WTC11 (cell line): Measurements from ENCODE around the gene PDXK. TPM values are rescaled to one million over a fixed set of nuclear protein-coding genes. Genes with fewer than 3 reads are reported as not detected.

ENCODE experiments used
- ATAC-seq: fragments of 200-7000 bp; cut with Tn5 transposase; 2 replicates; pipeline ENCODE4 v1.10.0; 2021; ENCODE audit warnings: mild to moderate bottlenecking, moderate library complexity
- CTCF ChIA-PET: fragments of 300-600 bp; sonication (Branson Sonifier 250); formaldehyde crosslinking; loops from one replicate; lab custom pipeline; 2021; ENCODE audit warnings: antibody characterized with exemption; lab: Charles Lee
- POLR2A ChIA-PET: fragments of 350-600 bp; sonication (Branson Sonifier 250); formaldehyde crosslinking; loops from one replicate; lab custom pipeline; 2021; ENCODE audit warnings: antibody characterized with exemption; lab: Charles Lee
- DNase-seq: peaks from one replicate; pipeline ENCODE4 v3.0.0; 2021; ENCODE audit warnings: low spot score
- H3K27ac Mint-ChIP-seq: 2 replicates; pipeline ENCODE4 v1.8.0; 2021; ENCODE audit warnings: mixed read lengths
- H3K27me3 Mint-ChIP-seq: 2 replicates; pipeline ENCODE4 v1.8.0; 2021; ENCODE audit warnings: low read depth, mild to moderate bottlenecking, moderate library complexity, mixed read lengths
- H3K36me3 Mint-ChIP-seq: 2 replicates; pipeline ENCODE4 v1.8.0; 2021; ENCODE audit warnings: mixed read lengths
- H3K4me1 Mint-ChIP-seq: 2 replicates; pipeline ENCODE4 v1.8.0; 2022; ENCODE audit warnings: mixed read lengths
- H3K4me3 Mint-ChIP-seq: 2 replicates; pipeline ENCODE4 v1.8.0; 2021; ENCODE audit warnings: mild to moderate bottlenecking, moderate library complexity, mixed read lengths
- H3K9me3 Mint-ChIP-seq: 2 replicates; pipeline ENCODE4 v1.8.0; 2021; ENCODE audit warnings: mixed read lengths
- CTCF ChIP-seq: fragments of 200-600 bp; IDR thresholded peaks from 2 replicates; pipeline ENCODE4 v1.8.0; 2022; ENCODE audit warnings: antibody characterized with exemption
- ESRRA ChIP-seq: sonication (generic); formaldehyde crosslinking; IDR thresholded peaks from 2 replicates; pipeline ENCODE4 v1.8.1; 2022; ENCODE audit warnings: mild to moderate bottlenecking, missing genetic modification reagents, borderline replicate concordance
- MYBL2 ChIP-seq: sonication (generic); formaldehyde crosslinking; IDR thresholded peaks from 2 replicates; pipeline ENCODE4 v1.8.1; 2023; ENCODE audit warnings: mild to moderate bottlenecking, moderate library complexity, missing genetic modification reagents
- NR2C2 ChIP-seq: sonication (generic); formaldehyde crosslinking; IDR thresholded peaks from 2 replicates; pipeline ENCODE4 v1.8.0; 2022; ENCODE audit warnings: mild to moderate bottlenecking, missing genetic modification reagents
- NR3C1 ChIP-seq: sonication (generic); formaldehyde crosslinking; conservative IDR thresholded peaks from 2 replicates; pipeline ENCODE4 v1.8.1; 2023; ENCODE audit warnings: low read depth, mild to moderate bottlenecking, missing genetic modification reagents
- RELA ChIP-seq: sonication (generic); formaldehyde crosslinking; IDR thresholded peaks from 2 replicates; pipeline ENCODE4 v1.8.1; 2022; ENCODE audit warnings: missing genetic modification reagents, mild to moderate bottlenecking, borderline replicate concordance
- SMAD3 ChIP-seq: sonication (generic); formaldehyde crosslinking; IDR thresholded peaks from 2 replicates; pipeline ENCODE4 v1.8.0; 2022; ENCODE audit warnings: missing genetic modification reagents, mild to moderate bottlenecking, borderline replicate concordance
- SOX15 ChIP-seq: fragments of 250-450 bp; sonication (Bioruptor Pico); IDR thresholded peaks from 2 replicates; pipeline ENCODE4 v1.9.0; 2021; ENCODE audit warnings: mild to moderate bottlenecking
- SP1 ChIP-seq: sonication (generic); formaldehyde crosslinking; conservative IDR thresholded peaks from 2 replicates; pipeline ENCODE4 v1.8.1; 2022; ENCODE audit warnings: missing genetic modification reagents
- TCF7 ChIP-seq: sonication (generic); formaldehyde crosslinking; IDR thresholded peaks from 2 replicates; pipeline ENCODE4 v1.8.0; 2022; ENCODE audit warnings: mild to moderate bottlenecking, low read depth, missing genetic modification reagents, moderate library complexity
- ZBTB21 ChIP-seq: sonication (generic); formaldehyde crosslinking; IDR thresholded peaks from 2 replicates; pipeline ENCODE4 v1.8.1; 2023; ENCODE audit warnings: mild to moderate bottlenecking, missing genetic modification reagents, borderline replicate concordance
- ZNF263 ChIP-seq: sonication (generic); formaldehyde crosslinking; IDR thresholded peaks from 2 replicates; pipeline ENCODE4 v1.8.1; 2022; ENCODE audit warnings: low read depth, mild to moderate bottlenecking, moderate library complexity, missing genetic modification reagents
- ZNF317 ChIP-seq: sonication (generic); formaldehyde crosslinking; IDR thresholded peaks from 2 replicates; pipeline ENCODE4 v1.8.1; 2023; ENCODE audit warnings: low read depth, mild to moderate bottlenecking, moderate library complexity, missing genetic modification reagents, borderline replicate concordance
- ZNF423 ChIP-seq: fragments of 250-450 bp; sonication (Bioruptor Pico); IDR thresholded peaks from 2 replicates; pipeline ENCODE4 v2.1.2; 2022; ENCODE audit warnings: mild to moderate bottlenecking, moderate library complexity
- total RNA-seq: library from RNA; stranded (reverse); gene quantifications from 3 replicates; pipeline ENCODE4 v1.2.3, GENCODE V29; 2021
- TF ChIP-seq, protein P1 (sequence below): sonication (generic); formaldehyde crosslinking; IDR thresholded peaks from 2 replicates; pipeline ENCODE4 v1.8.0; 2022; ENCODE audit warnings: mild to moderate bottlenecking, missing genetic modification reagents
- TF ChIP-seq, protein P2 (sequence below): sonication (generic); formaldehyde crosslinking; IDR thresholded peaks from 2 replicates; pipeline ENCODE4 v1.8.0; 2022; ENCODE audit warnings: missing genetic modification reagents
- TF ChIP-seq, protein P3 (sequence below): sonication (generic); formaldehyde crosslinking; IDR thresholded peaks from 2 replicates; pipeline ENCODE4 v1.8.1; 2022; ENCODE audit warnings: mild to moderate bottlenecking, moderate library complexity, missing genetic modification reagents
- TF ChIP-seq, protein P4 (sequence below): sonication (generic); formaldehyde crosslinking; IDR thresholded peaks from 2 replicates; pipeline ENCODE4 v1.8.0; 2022; ENCODE audit warnings: mild to moderate bottlenecking, missing genetic modification reagents

PDXK gene
- total RNA-seq, 1 experiment from 2014 or later = 120 TPM

DNA sequence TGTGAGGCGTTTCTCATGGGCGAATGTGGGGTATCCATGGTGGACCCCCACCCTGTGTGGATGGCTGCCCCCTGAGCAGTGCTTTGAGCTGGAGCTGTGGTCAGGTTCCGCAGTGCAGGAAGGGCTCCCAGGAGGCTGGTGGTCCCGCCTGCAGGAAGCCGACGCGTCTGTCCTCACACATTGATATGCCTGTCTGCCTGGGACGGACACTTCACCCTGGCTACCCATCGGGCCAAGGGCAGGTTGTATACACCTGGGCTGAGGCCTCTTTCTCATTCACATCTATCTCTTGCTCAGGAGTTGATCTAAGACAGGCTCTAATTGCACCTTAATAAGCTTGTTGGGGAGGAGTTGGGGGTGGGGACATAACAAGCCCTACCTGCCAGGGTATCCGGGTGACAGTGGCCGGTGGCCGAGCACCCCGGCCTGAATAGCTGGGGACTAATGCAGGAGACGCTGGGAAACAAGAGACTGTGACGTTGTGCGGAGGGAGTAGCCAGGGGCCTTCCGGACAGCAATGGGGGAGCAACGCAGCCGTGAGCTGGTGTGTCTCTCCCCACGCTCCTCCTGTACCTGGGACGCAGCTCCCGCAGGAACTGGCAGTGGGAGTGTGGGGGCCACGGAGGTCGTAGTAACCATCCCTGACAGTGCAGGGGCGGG is 21.7 kb downstream of the PDXK start:
- DNase-seq (peak; percentile 63), ATAC-seq (peak; percentile 73)
- H3K4me3 Mint-ChIP-seq = peak overlapping the region; percentile 14
- ChIA-PET POLR2A (interaction anchor here (0.7 to 1.8 kb wide), 4 partner anchors 12 to 49 kb away, joined by 3 to 6 read pairs (median 4); partner anchors contain the start of gene RRP1), CTCF (interaction anchor here (0.7 to 2.3 kb wide), 5 partner anchors 10 to 49 kb away, joined by 3 to 44 read pairs (median 4); no protein-coding TSS in a partner anchor)
- H3K36me3 Mint-ChIP-seq = peaks cover 16% of the 10 kb centered on the region
- H3K27me3 Mint-ChIP-seq = no peaks in the 10 kb centered on the region
- no peaks in the 10 kb centered on the region for H3K9me3 Mint-ChIP-seq
- TF ChIP-seq ZBTB21 (CRISPR knock-in tag) (no peak), CTCF (no peak), ZNF423 (CRISPR knock-in tag) (no peak), ZNF263 (no peak), ESRRA (CRISPR knock-in tag) (no peak), RELA (CRISPR knock-in tag) (no peak), NR2C2 (CRISPR knock-in tag) (no peak), NR3C1 (CRISPR knock-in tag) (no peak), ZNF317 (CRISPR knock-in tag) (no peak), SOX15 (CRISPR knock-in tag) (no peak)
- TF ChIP-seq, protein P1, sequence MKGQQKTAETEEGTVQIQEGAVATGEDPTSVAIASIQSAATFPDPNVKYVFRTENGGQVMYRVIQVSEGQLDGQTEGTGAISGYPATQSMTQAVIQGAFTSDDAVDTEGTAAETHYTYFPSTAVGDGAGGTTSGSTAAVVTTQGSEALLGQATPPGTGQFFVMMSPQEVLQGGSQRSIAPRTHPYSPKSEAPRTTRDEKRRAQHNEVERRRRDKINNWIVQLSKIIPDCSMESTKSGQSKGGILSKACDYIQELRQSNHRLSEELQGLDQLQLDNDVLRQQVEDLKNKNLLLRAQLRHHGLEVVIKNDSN = no peak
- TF ChIP-seq, protein P2, sequence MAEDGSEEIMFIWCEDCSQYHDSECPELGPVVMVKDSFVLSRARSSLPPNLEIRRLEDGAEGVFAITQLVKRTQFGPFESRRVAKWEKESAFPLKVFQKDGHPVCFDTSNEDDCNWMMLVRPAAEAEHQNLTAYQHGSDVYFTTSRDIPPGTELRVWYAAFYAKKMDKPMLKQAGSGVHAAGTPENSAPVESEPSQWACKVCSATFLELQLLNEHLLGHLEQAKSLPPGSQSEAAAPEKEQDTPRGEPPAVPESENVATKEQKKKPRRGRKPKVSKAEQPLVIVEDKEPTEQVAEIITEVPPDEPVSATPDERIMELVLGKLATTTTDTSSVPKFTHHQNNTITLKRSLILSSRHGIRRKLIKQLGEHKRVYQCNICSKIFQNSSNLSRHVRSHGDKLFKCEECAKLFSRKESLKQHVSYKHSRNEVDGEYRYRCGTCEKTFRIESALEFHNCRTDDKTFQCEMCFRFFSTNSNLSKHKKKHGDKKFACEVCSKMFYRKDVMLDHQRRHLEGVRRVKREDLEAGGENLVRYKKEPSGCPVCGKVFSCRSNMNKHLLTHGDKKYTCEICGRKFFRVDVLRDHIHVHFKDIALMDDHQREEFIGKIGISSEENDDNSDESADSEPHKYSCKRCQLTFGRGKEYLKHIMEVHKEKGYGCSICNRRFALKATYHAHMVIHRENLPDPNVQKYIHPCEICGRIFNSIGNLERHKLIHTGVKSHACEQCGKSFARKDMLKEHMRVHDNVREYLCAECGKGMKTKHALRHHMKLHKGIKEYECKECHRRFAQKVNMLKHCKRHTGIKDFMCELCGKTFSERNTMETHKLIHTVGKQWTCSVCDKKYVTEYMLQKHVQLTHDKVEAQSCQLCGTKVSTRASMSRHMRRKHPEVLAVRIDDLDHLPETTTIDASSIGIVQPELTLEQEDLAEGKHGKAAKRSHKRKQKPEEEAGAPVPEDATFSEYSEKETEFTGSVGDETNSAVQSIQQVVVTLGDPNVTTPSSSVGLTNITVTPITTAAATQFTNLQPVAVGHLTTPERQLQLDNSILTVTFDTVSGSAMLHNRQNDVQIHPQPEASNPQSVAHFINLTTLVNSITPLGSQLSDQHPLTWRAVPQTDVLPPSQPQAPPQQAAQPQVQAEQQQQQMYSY = no peak
- H3K27ac Mint-ChIP-seq = peak overlapping the region; percentile 78
- H3K4me1 Mint-ChIP-seq = peaks cover 16% of the 10 kb centered on the region

- Mint-ChIP-seq H3K27ac (peak overlapping the region; percentile 36; the same call in 1 of the 2 replicates), H3K4me3 (peak overlapping the region; percentile 20; the same call in 1 of the 2 replicates), H3K9me3 (no peaks in the 10 kb centered on the region), H3K36me3 (peaks cover 20% of the 10 kb centered on the region), H3K4me1 (peaks cover 16% of the 10 kb centered on the region), H3K27me3 (no peaks in the 10 kb centered on the region)
- ATAC-seq = no peak
- no peak for TF ChIP-seq SP1 (CRISPR knock-in tag)
- TF ChIP-seq, protein P3, sequence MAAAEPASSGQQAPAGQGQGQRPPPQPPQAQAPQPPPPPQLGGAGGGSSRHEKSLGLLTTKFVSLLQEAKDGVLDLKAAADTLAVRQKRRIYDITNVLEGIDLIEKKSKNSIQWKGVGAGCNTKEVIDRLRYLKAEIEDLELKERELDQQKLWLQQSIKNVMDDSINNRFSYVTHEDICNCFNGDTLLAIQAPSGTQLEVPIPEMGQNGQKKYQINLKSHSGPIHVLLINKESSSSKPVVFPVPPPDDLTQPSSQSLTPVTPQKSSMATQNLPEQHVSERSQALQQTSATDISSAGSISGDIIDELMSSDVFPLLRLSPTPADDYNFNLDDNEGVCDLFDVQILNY (CRISPR knock-in tag) = no peak
- no peak for TF ChIP-seq TCF7 (CRISPR knock-in tag)
- TF ChIP-seq, protein P4, sequence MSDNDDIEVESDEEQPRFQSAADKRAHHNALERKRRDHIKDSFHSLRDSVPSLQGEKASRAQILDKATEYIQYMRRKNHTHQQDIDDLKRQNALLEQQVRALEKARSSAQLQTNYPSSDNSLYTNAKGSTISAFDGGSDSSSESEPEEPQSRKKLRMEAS (CRISPR knock-in tag) = no peak
- TF ChIP-seq SMAD3 (CRISPR knock-in tag) = no peak
- no peak for TF ChIP-seq MYBL2 (CRISPR knock-in tag)
- ChIA-PET CTCF (interaction anchor here (0.8 to 2.3 kb wide), 4 partner anchors 11 to 47 kb away, joined by 3 to 44 read pairs (median 4); no protein-coding TSS in a partner anchor), POLR2A (interaction anchor here (0.9 to 1.8 kb wide), 3 partner anchors 13 to 32 kb away, joined by 3 to 6 read pairs (median 4); no protein-coding TSS in a partner anchor)
- no peak for DNase-seq
Measured at GRCh38 chr21:43741423-43742096, 22.6 kb downstream of the PDXK start.
